HEK293 (cell line): Measurements from ENCODE around the gene UBE4B.

ENCODE experiments used
- CTCF ChIA-PET: fragments of 350-600 bp; formaldehyde crosslinking; extraction: SDS; loops from one replicate; lab custom pipeline; 2021; ENCODE audit warnings: antibody characterized with exemption; lab: Yijun Ruan, JAX
- POLR2A ChIA-PET: fragments of 300-600 bp; formaldehyde crosslinking; extraction: SDS; loops from one replicate; lab custom pipeline; 2020; ENCODE audit warnings: antibody characterized with exemption, inconsistent platforms; lab: Yijun Ruan, JAX
- H3K27ac ChIP-seq: fragments of 200-500 bp; sonication (Bioruptor generic); 2 replicates; pipeline ENCODE4 v1.5.1; 2014; ENCODE audit warnings: low read depth, low read length, control low read depth, inconsistent platforms; ENCODE audit errors: extremely low read depth
- H3K36me3 ChIP-seq, 2 experiments: fragments of 200-500 bp in 1 of 2; sonication (Bioruptor generic) in 1 of 2; 1 replicate in 1 of 2; 2 replicates in 1 of 2; pipeline ENCODE4 v1.5.1; 2014 to 2017; ENCODE audit warnings: inconsistent platforms in 2 of 2, low read length in 2 of 2; ENCODE audit not compliant: control insufficient read depth in 2 of 2, insufficient read depth in 1 of 2
- H3K4me1 ChIP-seq: fragments of 200-500 bp; sonication (Bioruptor generic); 2 replicates; pipeline ENCODE4 v1.5.1; 2014; ENCODE audit warnings: mild to moderate bottlenecking, low read length, inconsistent platforms; ENCODE audit not compliant: control insufficient read depth, insufficient read depth
- H3K4me3 ChIP-seq: 2 replicates; pipeline ENCODE4 v1.5.1; 2011; ENCODE audit warnings: low read depth, mild to moderate bottlenecking, control low read depth, low read length, moderate library complexity
- H3K9me3 ChIP-seq: fragments of 200-500 bp; sonication (Bioruptor generic); 2 replicates; pipeline ENCODE4 v1.5.1; 2014; ENCODE audit warnings: low read depth, low read length, inconsistent platforms; ENCODE audit not compliant: control insufficient read depth, insufficient read depth
- BCL11A ChIP-seq: fragments of 450-650 bp; formaldehyde crosslinking; IDR thresholded peaks from 2 replicates; pipeline ENCODE4 v1.5.1; 2016; ENCODE audit warnings: low read depth, missing biosample characterization, missing genetic modification characterization
- FEZF1 ChIP-seq: fragments of 450-650 bp; formaldehyde crosslinking; IDR thresholded peaks from 2 replicates; pipeline ENCODE4 v1.5.1; 2016; ENCODE audit warnings: missing biosample characterization, missing genetic modification characterization
- GLI2 ChIP-seq: fragments of 450-650 bp; formaldehyde crosslinking; IDR thresholded peaks from 2 replicates; pipeline ENCODE4; 2017; ENCODE audit warnings: missing biosample characterization, missing genetic modification characterization, low read depth, borderline replicate concordance
- GLIS1 ChIP-seq: fragments of 450-650 bp; formaldehyde crosslinking; IDR thresholded peaks from 2 replicates; pipeline ENCODE4 v1.5.1; 2016; ENCODE audit warnings: missing biosample characterization, missing genetic modification characterization
- HIC1 ChIP-seq: fragments of 450-650 bp; formaldehyde crosslinking; IDR thresholded peaks from 2 replicates; pipeline ENCODE4 v1.5.1; 2016; ENCODE audit warnings: missing biosample characterization, missing genetic modification characterization
- REST ChIP-seq: fragments of 450-650 bp; formaldehyde crosslinking; IDR thresholded peaks from 2 replicates; pipeline ENCODE4 v1.5.1; 2016; ENCODE audit warnings: missing biosample characterization, missing genetic modification characterization
- TSHZ1 ChIP-seq: fragments of 450-650 bp; formaldehyde crosslinking; IDR thresholded peaks from 2 replicates; pipeline ENCODE4 v1.5.1; 2016; ENCODE audit warnings: missing biosample characterization, missing genetic modification characterization, borderline replicate concordance
- ZBTB10 ChIP-seq: fragments of 450-650 bp; formaldehyde crosslinking; IDR thresholded peaks from 2 replicates; pipeline ENCODE4 v1.5.1; 2016; ENCODE audit warnings: missing biosample characterization, missing genetic modification characterization
- ZFP3 ChIP-seq: fragments of 450-650 bp; formaldehyde crosslinking; IDR thresholded peaks from 2 replicates; pipeline ENCODE4 v1.5.1; 2016; ENCODE audit warnings: low read depth, missing biosample characterization, missing genetic modification characterization
- ZNF148 ChIP-seq: fragments of 450-650 bp; formaldehyde crosslinking; IDR thresholded peaks from 2 replicates; pipeline ENCODE4 v1.5.0; 2017; ENCODE audit warnings: missing biosample characterization, missing genetic modification characterization, borderline replicate concordance
- ZNF2 ChIP-seq: fragments of 450-650 bp; formaldehyde crosslinking; IDR thresholded peaks from 2 replicates; pipeline ENCODE4 v1.5.1; 2016; ENCODE audit warnings: missing biosample characterization, missing genetic modification characterization
- ZNF423 ChIP-seq: fragments of 450-650 bp; formaldehyde crosslinking; IDR thresholded peaks from 2 replicates; pipeline ENCODE4 v1.5.1; 2016; ENCODE audit warnings: missing biosample characterization, missing genetic modification characterization
- ZNF433 ChIP-seq: fragments of 450-650 bp; formaldehyde crosslinking; IDR thresholded peaks from 2 replicates; pipeline ENCODE4 v1.5.1; 2016; ENCODE audit warnings: missing biosample characterization, missing genetic modification characterization, low read depth
- ZNF529 ChIP-seq: fragments of 450-650 bp; formaldehyde crosslinking; IDR thresholded peaks from 2 replicates; pipeline ENCODE4 v1.5.1; 2017; ENCODE audit warnings: missing genetic modification characterization, missing biosample characterization; ENCODE audit not compliant: insufficient replicate concordance

The UBE4B gene

GRCh38 chr1:10087210-10087609 is 54.5 kb downstream of the UBE4B start:
- Histone ChIP-seq H3K4me1 (no peaks in the 10 kb centered on the region), H3K4me3 (no peak overlapping the region), H3K27ac (no peak overlapping the region), H3K36me3 (no peaks in the 10 kb centered on the region; a peak in 1 of 3 replicates), H3K9me3 (no peaks in the 10 kb centered on the region)
- POLR2A ChIA-PET, result no interaction called here
- CTCF ChIA-PET, result no interaction called here
- TF ChIP-seq ZNF529 (tag by site-specific recombination) (peak; percentile 99), BCL11A (tag by site-specific recombination) (no peak)

GRCh38 chr1:10101929-10102328 is 69.2 kb downstream of the UBE4B start:
- H3K9me3 ChIP-seq, result no peaks in the 10 kb centered on the region
- peaks cover 13 to 54% of the 10 kb centered on the region in 2 experiments for H3K36me3 ChIP-seq
- H3K27ac ChIP-seq, result no peak overlapping the region
- H3K4me1 ChIP-seq, result no peaks in the 10 kb centered on the region
- POLR2A ChIA-PET, result interaction anchor here (1.0 kb wide), 1 partner anchor 25 kb away, joined by 3 read pairs; no protein-coding TSS in a partner anchor
- TF ChIP-seq ZNF423 (no peak), FEZF1 (tag by site-specific recombination) (no peak)
- no peak overlapping the region for H3K4me3 ChIP-seq
- CTCF ChIA-PET, result interaction anchor here (0.6 kb wide), 1 partner anchor 51 kb away, joined by 4 read pairs; no protein-coding TSS in a partner anchor

- CTCF ChIA-PET, result interaction anchor here (0.6 kb wide), 1 partner anchor 97 kb away, joined by 4 read pairs; no protein-coding TSS in a partner anchor
- POLR2A ChIA-PET, result no interaction called here
- H3K4me1 ChIP-seq, result no peaks in the 10 kb centered on the region
- H3K36me3 ChIP-seq, result peaks cover 13 to 58% of the 10 kb centered on the region in 2 experiments
- H3K9me3 ChIP-seq, result no peaks in the 10 kb centered on the region
- no peak overlapping the region for H3K27ac ChIP-seq
- no peak overlapping the region for H3K4me3 ChIP-seq
- no peak for TF ChIP-seq ZBTB10 (tag by site-specific recombination)
- peak; percentile 75 for TF ChIP-seq REST (tag by site-specific recombination)
- peak; percentile 75 for TF ChIP-seq ZNF433 (tag by site-specific recombination)
- TF ChIP-seq ZNF2 (tag by site-specific recombination), result no peak
- TF ChIP-seq TSHZ1 (tag by site-specific recombination), result no peak; the same call in 1 of the 2 replicates
- TF ChIP-seq ZFP3 (tag by site-specific recombination), result peak; percentile 43; the same call in 1 of the 2 replicates
- peak; percentile 55; the same call in 1 of the 2 replicates for TF ChIP-seq GLI2
- no peak for TF ChIP-seq GLIS1
- TF ChIP-seq ZNF148 (tag by site-specific recombination), result no peak
- TF ChIP-seq HIC1, result no peak
Measured at GRCh38 chr1:10103193-10103592, 70.4 kb downstream of the UBE4B start.
